ENCODE data around the gene WAC.

GRCh38 chr10:28595613-28596012 lies 62.7 kb downstream of the WAC start:
- TF ChIP-seq POLR2A (IDR thresholded peaks at IDR 0.05) = no peak
- no peak for TF ChIP-seq CTCF (IDR thresholded peaks at IDR 0.05)

Measured in stomach (tissue), 4 donors.